Stimulated activated CD8-positive, alpha-beta memory T cell treated with anti-CD3 and anti-CD28 coated beads, Interleukin-7, amount 100 ng/mL, for 24 hours (primary cell): ENCODE measurements around the gene FER1L5.

Experiments
- DNase-seq: peaks from one replicate; pipeline ENCODE4 v3.0.0-alpha.2; 2020; ENCODE audit warnings: low read depth

FER1L5 gene

DNA sequence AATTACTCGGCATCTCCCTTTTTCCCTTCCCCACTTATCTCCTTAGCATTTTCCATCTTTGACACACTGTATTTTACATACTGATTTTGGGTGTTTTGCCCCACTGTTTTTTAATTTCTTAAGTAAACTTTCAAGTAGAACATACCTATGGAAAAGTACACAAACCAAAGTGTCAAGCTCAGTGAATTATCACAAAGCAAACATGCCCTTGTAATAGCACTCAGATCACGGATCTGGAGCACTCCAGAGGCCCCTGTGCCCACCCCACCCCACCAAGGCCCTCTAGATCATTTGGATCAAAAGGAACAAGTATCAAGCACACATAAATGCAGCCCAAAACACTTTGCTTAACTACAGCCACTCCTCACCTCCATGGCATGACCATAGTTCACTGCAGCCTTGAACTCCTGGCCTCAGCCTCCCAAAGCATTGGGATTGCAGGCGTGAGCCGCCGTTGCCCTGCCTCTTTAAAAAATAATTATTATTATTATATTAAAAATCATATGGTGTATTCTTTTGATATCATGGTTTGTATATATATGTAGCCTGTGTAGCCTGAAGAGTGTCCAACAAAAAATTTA, 38.1 kb downstream of the FER1L5 start:
- DNase-seq = no peak

DNA sequence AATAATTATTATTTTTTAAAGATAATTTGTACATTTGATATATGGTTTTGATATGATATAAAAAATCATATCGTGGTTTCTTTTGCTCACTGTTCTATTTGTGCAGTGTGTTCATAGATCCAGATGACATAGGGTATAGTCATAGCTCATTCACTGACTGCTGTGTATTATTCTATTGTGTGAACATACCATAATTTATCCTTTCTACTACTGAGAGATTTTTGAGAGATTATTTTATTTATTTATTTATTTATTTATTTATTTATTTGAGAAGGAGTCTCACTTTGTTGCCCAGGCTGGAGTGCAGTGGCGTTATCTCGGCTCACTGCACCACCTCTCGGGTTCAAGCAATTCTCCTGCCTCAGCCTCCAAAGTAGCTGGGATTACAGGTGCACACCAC, 39.0 kb downstream of the FER1L5 start:
- DNase-seq = no peak

DNA sequence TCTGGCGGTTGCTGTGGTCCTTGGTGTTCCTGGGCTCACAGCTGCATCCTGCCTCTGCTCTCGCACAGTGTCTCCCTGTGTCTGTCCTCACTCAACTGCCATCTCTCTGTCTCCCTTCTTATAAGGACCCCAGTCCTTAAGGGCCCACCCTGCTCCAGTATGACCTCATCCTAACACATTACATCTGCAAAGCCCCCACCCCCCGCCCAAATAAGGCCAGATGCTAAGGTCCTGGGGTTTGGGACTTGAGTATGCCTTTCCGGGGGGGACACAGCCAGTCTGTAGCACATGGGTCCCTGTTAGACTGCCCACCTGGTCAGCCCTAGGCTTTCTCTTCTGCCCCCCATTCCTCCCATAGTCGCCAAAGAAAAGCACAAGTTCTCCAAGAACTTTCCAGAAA, 40.7 kb downstream of the FER1L5 start:
- no peak for DNase-seq

DNA sequence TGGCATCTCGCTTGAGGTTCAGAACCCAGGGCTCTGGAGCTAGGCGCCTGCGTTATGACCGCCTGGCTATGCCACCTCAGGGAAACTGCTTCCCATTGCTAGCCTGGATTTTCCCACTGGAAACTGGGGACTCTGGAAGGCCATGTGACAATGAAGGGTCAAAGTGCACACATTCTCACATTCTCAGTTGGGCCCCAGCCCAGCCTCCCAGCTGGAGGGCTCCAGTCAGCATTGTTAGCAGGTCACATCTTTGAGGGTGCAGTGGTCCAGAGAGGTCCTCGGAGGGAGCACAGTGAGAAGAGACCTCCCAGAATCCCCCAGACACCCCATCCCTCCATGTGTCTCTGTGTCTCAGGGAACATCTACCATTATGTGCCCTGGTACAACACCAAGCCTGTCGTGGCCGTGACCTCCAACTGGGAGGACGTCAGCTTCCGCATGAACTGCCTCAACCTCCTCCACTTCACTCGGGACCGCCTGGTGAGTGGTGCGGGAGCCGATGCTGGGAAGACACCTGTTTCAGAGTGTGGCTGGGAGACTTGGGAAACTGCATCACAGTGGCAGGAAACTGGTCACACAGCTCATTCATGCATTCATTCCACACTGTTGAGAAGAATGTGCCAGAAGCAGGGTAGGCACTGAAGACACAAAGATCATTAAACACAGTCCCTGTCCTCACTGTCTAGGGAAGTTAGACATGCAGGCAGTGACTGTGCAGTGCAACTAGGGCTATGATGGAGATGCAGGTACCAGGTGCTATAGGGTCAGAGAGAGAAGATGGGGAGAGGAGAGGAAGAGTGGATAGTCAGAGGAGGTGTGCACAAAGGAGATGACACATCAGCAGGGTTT, 41.6 kb downstream of the FER1L5 start:
- DNase-seq = no peak

DNA sequence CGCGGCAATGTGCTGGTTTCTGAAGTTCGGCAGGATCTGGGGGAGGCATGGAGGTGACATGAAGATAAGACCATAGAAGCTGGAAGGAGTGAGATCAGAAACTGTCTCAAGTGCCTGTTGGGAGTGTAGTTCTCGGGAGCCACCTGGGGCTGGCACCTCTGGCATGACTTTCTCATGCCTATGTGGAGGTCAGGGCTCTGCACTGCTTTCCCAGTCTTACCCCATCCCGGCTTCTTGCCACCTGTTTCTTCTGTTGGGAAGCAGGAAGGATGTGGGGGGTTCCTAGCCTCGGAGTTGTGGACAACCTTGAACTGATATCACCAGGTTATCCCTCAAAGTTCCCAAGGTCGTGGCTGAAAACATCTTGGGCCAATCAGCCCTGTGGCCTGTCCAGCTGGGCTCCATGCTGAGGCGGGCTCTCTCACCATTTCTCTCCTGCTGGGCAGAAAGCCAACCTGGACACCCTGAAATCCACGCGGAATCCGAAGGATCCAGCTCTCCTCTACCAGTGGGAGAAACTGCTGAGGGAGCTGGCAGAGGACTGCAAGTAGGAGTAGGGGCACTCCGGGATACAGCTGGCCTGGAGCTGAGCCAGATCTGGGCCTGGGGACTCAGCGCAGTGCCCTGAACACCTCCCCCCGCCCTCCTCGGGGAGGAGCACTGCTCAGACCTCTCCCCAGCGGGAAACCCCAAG, 42.5 kb downstream of the FER1L5 start:
- no peak for DNase-seq

DNA sequence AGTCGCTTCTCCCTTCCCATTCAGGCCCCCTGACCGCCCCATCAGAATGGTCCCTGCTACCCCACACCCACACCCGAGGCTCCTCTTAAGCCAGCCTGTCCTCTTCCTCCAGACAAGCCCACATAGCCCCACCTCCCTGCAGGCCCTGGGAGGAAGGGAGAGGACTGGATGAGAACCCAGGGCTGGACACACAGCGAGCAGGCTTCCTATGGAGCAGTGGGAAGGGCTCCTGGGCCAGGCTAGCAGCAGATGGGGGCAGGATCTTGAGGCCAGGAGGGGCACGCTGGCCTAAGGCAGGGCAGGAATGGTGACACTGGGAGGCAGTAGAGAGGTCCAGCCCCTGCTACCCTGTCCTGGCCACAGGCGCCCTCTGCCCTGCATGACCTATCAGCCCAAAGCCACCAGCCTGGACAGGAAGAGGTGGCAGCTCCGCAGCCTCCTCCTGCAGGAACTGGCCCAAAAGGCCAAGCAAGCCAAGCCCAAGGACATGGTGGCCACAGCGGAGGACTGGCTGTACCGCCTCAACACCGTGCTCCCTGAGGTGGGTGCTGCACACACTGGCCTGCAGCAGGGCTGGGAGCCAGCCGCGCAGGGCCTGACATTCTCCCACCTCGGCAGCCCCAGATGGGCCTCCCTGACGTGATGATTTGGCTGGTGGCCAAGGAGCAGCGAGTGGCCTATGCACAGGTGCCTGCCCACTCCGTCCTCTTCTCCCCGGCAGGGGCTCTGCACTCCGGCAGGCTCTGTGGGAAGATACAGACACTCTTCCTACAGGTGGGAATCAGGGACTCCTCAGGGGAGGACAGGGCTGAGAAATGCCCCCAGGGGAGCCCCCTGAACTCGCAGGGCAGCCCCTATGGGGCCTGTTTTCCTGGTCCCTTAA, 43.3 kb downstream of the FER1L5 start:
- DNase-seq = no peak

DNA sequence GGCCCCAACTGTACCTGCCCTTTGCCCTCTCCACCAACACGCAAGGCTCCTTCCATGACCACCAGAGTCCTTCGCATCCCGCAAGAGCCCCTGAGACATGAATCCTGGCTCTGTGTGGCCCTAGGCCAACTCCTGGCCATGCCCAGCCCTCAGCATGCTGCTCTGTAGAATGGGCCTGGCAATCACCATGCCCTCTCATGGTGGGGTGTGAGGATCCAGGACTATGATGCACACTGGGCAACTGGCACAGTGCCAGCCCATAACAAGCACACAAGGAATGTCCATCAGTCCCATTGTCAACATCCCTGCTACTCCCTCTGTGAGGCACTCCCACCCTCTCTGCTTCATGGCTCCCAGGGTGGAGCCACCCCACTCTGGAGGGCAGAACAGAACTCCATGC, 44.7 kb downstream of the FER1L5 start:
- DNase-seq = no peak

DNA sequence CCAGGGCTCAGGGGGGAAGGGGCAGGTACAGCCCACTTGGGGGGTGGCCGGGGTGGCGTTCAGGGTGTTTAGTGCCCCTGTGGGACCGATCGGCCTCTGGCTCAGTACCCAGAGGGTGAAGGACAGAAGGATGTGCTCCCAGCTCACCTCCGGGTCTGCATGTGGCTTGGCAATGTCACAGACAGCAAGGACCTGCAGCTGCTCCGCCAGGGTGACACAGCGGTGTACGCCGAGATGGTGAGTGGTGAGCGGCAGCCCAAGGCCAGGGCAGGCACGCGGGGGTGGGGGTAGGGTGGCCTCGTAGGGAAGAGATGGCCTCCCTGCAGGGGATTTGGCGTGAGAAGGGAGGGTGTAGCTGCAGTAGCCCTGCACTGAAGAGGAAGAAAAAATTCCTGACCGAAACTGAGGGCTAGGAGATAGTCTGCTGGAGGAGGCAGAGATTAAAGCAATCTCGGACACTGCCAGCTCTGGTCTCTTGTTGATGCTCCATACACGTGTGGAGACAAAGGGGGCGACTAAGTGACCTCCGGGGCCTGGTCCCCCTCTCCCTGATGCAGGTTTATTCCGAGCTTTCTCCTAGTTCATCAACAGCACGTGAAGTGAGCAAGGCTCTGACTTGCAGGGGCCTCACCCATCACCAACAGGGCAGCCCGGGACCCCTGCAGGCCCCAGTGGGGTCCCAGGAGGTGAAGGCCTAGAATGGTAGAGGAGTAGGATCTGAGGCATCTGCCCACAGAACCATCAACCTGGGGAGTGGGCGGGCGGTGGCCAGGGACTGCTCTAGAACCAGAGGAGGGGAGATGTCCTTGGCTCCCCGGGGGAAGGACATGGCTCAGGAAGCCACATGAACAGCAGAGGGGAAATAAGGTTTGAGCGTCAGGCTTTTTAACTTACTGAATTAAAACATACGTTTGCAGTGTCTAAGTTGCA, 45.4 kb downstream of the FER1L5 start:
- DNase-seq = no peak

DNA sequence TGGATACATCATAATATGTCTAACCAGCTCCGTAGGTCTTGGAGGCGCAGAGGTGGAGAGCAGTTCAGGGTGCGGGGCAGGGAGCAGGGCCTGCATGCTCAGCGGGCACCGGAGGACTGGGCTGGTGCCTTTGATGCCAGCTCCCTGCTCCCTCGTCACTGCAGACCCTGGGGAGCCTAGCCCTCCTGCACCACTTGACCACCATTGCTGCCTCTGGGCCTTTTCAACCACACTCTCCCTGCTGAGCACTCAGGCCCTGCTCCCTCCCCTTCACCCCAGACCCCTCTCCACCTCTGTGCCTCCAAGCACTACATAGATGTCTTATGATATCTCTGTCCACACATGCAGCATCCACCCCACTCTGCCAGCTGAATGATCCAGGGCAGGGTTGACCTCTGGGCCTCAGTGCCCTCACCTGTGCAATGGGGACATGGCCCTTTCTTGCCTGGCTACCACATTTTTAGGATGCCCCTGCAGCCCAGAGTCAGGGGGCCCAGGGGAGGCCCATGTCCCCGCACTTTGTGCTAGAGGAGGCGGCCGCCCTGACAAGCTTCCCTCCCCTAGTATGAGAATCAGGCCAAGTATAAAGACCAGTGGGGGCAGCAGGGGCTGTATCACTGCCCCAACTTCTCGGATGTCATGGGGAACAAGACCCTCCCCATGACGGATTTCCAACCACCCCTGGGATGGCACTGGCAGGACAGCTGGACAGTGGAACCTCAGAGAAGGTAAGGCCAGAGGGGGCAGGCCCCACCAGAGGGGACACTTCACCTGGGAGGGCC, 46.3 kb downstream of the FER1L5 start:
- no peak for DNase-seq

DNA sequence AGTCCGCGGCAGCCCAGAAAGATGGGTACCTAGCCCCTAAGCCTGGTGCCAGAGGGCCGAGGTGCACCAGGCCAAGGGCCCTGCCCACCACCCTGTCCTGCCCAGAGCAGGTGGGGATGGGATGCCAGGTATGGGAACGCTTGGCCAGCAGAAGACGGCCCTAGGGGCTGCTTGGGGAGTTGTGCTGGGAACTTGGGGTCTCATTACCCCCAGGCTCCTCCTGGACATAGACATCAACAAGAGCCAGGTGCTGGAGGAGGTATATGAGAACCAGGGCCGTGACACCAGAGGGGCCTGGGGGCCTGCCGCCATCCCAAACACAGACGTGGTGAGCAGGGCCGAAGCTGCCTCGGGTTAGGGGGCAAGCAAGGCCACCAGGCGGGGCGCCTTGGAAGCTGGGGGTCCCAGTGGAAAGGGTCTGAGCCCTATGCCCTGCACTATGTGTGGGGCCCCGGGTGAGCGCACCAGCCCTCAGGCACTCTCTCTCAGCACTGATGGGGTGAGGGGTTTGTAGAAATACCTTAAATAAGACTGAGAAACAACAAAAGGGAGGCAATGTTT, 46.9 kb downstream of the FER1L5 start:
- DNase-seq = no peak

DNA sequence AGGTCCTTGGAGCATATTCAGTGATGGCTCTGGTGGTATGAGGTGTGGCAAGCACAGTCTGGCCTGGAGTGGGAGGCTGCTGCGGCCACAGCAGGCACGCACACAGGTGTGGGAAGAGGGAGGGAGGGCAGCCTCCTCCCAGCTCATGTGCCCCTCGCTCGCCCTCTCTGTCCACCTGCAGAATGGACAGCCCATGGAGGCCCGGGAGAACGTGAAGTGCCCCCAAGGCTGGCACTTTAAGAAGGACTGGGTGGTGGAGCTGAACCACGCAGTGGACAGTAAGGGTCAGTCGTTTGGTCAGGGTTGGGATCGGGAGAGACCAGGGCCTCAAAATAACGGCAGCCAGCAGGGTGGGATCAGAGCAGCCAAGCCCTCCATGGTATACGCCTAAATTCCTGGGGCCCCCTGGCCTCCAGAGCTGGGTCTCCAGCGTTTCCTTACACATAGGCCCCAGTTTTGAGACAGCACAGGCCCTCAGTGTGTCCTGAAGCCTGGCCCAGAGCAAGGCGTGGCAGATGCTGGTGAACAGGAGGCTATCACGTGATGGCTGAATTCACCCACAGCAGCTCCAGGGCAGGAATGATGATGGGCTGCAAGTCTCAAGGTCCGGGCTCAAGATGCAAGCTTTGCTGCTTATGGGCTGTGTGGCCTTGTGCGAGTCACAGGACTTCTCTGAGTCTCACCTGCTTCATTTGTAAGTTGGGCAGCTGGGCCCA, 47.9 kb downstream of the FER1L5 start:
- DNase-seq = no peak

DNA sequence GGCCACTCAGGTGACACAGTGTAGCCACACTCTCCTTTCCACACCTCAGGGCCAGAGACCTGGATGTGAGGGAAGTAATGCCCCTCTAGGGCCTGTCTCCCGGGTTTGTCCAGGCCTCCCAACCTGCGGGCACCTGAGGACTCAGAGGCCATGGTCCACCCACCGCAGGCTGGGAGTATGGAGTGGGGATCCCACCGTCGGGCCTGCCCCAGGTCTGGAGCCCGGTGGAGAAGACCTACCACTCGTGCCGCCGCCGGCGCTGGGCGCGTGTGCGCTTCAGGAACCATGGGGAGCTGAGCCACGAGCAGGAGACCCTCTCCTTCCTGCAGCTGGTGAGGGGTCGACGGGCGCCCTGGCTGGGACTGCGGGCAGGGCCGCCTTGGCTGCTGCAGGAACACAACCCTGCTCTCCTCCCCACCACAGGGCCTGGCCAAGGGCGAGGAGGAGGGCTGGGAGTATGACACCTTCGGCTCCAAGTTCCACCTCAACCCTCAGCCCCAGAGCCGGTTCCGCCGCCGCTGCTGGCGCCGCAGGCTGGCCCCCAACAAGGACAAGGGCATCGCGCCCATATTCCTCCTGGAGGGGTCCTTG, 48.6 kb downstream of the FER1L5 start:
- DNase-seq = no peak

DNA sequence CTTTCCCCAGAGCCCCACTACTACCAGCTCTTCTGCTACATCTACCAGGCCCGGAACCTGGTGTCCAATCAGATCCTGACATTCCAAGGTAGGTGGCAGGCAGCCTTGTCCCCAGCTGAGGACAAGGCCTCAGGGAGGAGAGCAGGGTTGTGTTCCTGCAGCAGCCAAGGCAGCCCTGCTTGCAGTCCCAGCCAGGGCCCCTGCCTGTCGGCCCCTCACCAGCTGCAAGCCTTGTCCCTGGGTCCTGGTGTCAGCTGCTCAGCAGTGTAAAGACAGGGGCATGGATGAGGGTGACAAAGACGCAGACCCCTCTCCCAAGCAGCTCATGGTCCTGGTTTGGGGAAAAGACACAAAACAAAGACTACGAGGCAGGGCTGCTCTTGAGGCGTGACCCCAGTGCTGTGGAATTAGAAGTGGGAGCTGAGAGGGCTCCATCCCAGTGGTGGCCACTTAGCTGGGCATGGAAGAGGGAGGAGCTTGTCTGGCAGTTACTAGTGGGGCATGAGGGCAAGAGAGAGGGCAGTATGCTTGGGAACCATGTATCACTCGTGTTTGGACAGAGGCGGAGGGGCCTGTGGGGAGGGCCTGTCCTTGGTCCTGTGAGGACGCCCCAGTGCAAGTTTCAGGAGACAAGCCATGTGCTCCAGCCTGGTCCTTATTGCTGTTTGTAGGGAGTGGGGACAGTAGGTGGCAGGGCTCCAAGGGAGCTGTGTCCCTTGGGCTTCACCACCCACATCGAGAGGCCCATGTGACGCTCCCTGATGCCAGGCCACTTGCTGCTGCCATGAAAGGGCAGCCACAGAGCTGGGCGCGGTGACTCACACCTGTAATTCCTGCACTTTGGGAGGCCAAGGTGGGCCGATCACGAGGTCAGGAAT, 49.8 kb downstream of the FER1L5 start:
- no peak for DNase-seq

DNA sequence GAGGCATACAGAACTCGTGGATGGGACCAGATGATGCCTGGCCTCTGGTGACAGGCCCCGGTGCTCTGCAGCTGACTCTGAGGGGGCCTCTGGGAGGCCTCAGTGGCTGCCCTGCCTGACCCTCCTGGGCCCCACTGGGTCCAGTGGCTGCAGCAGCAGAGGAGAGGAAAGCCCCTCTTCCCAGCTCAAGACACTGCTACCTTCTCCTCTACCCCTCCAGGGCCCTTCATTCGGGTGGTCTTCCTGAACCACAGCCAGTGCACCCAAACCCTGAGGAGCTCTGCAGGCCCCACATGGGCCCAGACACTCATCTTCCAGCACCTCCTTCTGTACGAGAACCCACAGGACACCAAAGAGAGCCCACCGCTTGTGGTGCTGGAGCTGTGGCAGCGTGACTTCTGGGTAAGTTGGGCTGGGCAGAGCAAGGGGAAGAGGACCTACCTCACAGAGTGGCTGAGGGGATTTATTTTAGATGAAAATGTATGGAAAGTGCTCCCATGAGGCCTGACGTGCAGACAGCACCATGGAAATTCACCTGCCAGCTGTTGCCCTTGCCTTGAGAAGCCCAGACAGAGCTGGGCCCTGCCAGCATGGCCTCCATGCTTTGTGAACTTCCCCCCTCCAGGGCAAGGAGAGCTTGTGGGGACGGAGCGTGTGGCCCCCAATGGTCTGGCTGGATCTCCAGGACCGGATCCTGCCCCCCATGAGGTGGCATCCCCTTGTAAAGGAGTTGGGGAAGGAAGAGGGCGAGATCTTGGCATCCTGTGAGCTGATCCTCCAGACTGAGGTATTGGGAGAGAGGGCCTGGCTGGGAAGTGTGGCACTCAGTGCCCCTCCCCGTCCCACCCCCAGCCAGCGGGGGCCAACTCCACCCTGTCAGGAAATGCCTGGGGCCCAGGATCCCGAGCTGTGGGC, 51.0 kb downstream of the FER1L5 start:
- DNase-seq = no peak

DNA sequence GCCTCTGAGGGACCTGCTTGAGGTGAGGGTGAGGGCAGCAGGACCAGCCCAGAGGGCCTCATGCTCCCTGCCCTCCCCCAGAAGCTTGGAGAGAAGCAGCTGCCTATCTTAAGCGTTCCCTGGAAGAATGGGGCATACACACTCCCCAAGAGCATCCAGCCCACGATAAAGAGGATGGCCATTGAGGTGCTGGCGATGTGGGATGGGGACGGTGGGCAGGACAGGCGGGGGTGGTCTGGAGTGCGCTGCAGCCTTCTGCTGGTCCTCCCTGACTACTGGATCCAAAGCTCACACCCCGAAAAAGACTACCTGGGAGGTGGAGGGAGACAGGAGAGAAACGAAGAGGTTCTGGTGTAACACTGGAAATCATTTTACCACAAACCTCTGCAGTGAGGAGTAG, 51.7 kb downstream of the FER1L5 start:
- no peak for DNase-seq

DNA sequence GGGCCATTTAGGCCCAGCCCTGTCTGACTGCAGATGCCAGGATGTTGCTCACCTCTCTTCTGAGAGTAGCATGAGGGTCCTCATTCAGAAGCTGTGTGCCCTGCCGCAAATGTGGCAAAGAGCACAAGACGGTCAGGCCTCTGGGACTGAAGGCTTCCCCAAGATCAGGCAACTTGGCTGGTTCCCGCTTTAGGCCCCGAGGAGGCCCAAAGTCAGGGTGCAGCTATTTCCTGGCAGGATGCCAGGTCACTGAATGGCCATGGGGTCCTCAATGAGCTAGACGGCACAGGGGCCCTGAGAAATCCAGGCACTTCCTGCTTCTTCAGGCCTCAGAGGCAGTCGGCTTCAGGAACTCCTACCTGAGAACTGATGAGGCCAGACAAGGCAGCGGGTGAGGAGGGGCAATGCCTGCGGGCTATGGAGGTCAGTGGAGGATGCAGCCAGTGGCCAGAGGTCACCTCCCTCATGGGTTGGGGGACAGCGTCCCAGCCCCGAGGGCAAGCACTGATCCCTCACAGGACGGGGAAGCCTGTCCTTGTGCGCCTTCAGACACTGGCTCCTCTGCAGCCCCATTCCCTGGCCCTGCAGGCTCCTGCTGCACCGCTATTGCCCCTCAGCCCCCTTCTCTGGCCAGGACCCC, 52.4 kb downstream of the FER1L5 start:
- no peak for DNase-seq
